Measurements from ENCODE around the gene STK16.

GRCh38 chr2:219218217-219218731 is 27.0 kb upstream of the STK16 start:
- no peak for TF ChIP-seq BRCA1 (CRISPR knock-in tag; IDR thresholded peaks at IDR 0.05)
- TF ChIP-seq NFRKB (IDR thresholded peaks at IDR 0.05) = no peak
- TF ChIP-seq, protein P1, sequence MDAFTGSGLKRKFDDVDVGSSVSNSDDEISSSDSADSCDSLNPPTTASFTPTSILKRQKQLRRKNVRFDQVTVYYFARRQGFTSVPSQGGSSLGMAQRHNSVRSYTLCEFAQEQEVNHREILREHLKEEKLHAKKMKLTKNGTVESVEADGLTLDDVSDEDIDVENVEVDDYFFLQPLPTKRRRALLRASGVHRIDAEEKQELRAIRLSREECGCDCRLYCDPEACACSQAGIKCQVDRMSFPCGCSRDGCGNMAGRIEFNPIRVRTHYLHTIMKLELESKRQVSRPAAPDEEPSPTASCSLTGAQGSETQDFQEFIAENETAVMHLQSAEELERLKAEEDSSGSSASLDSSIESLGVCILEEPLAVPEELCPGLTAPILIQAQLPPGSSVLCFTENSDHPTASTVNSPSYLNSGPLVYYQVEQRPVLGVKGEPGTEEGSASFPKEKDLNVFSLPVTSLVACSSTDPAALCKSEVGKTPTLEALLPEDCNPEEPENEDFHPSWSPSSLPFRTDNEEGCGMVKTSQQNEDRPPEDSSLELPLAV (CRISPR knock-in tag; conservative IDR thresholded peaks at IDR 0.05; ENCODE audit: low read depth) = 0 out of 2 replicates have a peak, but pooled peaks have one; percentile 43
- TF ChIP-seq U2AF2 (IDR thresholded peaks at IDR 0.05; ENCODE audit: low read depth, low read length) = no peak
- no peak for TF ChIP-seq ZFP1 (CRISPR knock-in tag; IDR thresholded peaks at IDR 0.05)
- TF ChIP-seq POLR2A (IDR thresholded peaks at IDR 0.05; ENCODE audit: insufficient read depth in 1 of 2, low read depth in 2 of 2, low read length in 2 of 2) = no peak
- no peak for TF ChIP-seq SAFB2 (CRISPR knock-in tag; IDR thresholded peaks at IDR 0.05; ENCODE audit: borderline replicate concordance, low read depth)
- no peak for TF ChIP-seq ZBTB39 (CRISPR knock-in tag; IDR thresholded peaks at IDR 0.05)
- TF ChIP-seq GTF2F1 (IDR thresholded peaks at IDR 0.05; ENCODE audit: low read length) = no peak
- TF ChIP-seq SP1 (IDR thresholded peaks at IDR 0.05) = no peak
- no peak for TF ChIP-seq SP1 (CRISPR knock-in tag; IDR thresholded peaks at IDR 0.05)
- TF ChIP-seq TAF1 (CRISPR knock-in tag; IDR thresholded peaks at IDR 0.05) = no peak
- TF ChIP-seq, protein P2, sequence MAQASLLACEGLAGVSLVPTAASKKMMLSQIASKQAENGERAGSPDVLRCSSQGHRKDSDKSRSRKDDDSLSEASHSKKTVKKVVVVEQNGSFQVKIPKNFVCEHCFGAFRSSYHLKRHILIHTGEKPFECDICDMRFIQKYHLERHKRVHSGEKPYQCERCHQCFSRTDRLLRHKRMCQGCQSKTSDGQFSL (CRISPR knock-in tag; IDR thresholded peaks at IDR 0.05) = 0 out of 2 replicates have a peak, but pooled peaks have one; percentile 32
- no peak for TF ChIP-seq JUN (CRISPR knock-in tag; IDR thresholded peaks at IDR 0.05)
- TF ChIP-seq, protein P3, sequence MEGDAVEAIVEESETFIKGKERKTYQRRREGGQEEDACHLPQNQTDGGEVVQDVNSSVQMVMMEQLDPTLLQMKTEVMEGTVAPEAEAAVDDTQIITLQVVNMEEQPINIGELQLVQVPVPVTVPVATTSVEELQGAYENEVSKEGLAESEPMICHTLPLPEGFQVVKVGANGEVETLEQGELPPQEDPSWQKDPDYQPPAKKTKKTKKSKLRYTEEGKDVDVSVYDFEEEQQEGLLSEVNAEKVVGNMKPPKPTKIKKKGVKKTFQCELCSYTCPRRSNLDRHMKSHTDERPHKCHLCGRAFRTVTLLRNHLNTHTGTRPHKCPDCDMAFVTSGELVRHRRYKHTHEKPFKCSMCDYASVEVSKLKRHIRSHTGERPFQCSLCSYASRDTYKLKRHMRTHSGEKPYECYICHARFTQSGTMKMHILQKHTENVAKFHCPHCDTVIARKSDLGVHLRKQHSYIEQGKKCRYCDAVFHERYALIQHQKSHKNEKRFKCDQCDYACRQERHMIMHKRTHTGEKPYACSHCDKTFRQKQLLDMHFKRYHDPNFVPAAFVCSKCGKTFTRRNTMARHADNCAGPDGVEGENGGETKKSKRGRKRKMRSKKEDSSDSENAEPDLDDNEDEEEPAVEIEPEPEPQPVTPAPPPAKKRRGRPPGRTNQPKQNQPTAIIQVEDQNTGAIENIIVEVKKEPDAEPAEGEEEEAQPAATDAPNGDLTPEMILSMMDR (CRISPR knock-in tag; IDR thresholded peaks at IDR 0.05) = no peak
